GM21786 (cell line): ENCODE data around the gene CADM1.
A peak's percentile ranks its signal among the peaks of the same experiment; 100 is the strongest.

ENCODE experiments used
- ATAC-seq: cut with Tn5 transposase; IDR thresholded peaks from one replicate; pipeline ENCODE4 v1.9.1; 2021; ENCODE audit not compliant: unreplicated experiment

Gene CADM1

GRCh38 chr11:115360186-115360824, 143.9 kb downstream of the CADM1 start:
- ATAC-seq: no peak

DNA sequence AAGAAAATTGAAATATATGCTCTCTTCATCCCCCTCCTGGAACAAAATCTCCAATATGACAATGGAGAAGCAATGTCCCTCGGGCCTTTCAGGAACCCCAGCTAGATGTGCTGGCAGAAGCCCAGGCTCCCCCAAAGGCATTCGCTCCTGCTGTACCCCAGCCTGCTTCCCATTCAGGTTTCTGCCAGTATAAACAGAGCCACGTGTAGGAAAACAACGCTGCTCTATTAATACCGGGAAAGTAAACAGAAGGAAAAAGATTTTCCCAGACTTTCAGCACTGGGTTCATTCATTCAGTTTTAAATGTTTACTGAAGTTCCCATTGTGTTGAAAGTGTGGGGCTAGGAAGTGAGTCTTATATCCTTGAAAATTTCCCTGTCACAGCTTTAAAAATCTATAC, 147.1 kb downstream of the CADM1 start:
- ATAC-seq: no peak

- no peak for ATAC-seq
These were observed 151.3 kb downstream of the CADM1 start for GRCh38 chr11:115352805-115353485.

DNA sequence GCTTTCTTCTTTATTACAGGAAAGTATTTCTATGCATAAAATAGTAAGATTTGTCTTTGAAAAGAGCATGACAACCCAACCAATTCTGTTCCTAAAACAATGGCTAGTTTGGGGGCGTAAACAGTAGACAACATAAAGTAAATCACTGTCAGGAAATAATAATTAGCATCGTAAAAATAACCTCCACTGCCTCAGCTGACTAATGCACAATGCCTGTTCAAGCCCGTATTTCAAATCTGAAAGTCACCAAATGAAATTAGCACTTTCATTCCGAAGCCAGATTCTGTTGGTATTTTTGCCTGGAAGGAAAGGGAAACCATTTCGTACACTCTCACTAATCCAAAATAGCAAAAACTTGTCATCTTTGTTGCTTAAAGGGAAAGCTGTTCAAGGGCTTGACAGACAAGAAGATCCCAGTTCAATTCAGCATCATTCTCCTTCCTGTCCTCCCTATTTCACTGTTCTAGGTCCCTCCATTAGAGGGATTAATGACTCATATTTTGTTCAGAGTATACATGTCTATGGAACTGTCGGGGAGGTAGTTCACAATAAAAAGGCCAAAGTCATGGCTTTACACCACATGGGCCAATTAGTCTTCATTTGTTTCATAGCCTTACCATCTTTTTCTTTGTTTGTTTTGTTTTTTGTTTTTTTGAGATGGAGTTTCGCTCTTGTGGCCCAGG, 154.7 kb downstream of the CADM1 start:
- no peak for ATAC-seq

DNA sequence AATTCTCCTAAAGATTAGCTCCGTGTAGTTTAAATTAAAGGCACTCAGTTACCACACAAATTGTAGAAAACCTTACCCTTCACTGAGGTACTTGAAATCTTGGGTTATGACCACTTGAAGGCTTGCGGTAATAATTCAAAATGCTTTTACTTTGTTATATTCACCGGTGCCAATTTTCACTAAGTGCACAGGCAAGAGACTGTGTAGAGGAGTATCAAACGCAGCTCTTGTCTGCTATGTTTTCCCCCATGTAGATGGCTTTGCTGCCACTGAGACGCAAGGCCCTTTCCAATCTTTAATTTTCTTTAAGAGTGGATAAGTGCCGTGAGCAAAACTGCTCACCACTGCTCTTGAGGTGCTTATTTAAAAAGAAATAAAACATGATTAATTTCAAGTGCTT, 155.8 kb downstream of the CADM1 start:
- ATAC-seq: no peak

GRCh38 chr11:115347106-115347505, 157.1 kb downstream of the CADM1 start:
- ATAC-seq: no peak

GRCh38 chr11:115345840-115346239, 158.4 kb downstream of the CADM1 start:
- ATAC-seq: no peak

- ATAC-seq: no peak
These were observed 158.9 kb downstream of the CADM1 start for GRCh38 chr11:115345361-115345760.

DNA sequence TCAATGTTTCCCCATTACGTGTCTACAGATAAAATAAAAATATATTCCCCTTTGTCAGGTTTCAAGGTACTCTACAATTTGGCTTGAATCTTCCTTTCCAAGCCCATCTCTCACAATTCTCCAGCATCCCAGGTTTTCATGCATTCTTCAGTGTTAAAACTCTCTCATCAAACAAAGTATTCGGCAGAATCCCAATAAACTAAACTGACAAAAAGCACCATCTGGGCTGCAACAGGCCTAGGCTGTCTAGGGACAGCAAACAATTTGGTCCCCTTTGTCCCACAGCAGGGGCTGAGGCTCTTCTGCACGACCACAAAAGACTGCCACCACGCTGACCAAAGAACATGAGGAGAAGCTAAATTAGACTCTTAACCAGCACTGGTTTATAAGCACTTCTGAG, 159.4 kb downstream of the CADM1 start:
- no peak for ATAC-seq

GRCh38 chr11:115342142-115342541, 162.1 kb downstream of the CADM1 start:
- no peak for ATAC-seq

- no peak for ATAC-seq
These were observed 163.3 kb downstream of the CADM1 start for GRCh38 chr11:115340874-115341273.

GRCh38 chr11:115338476-115338875, 165.7 kb downstream of the CADM1 start:
- no peak for ATAC-seq

DNA sequence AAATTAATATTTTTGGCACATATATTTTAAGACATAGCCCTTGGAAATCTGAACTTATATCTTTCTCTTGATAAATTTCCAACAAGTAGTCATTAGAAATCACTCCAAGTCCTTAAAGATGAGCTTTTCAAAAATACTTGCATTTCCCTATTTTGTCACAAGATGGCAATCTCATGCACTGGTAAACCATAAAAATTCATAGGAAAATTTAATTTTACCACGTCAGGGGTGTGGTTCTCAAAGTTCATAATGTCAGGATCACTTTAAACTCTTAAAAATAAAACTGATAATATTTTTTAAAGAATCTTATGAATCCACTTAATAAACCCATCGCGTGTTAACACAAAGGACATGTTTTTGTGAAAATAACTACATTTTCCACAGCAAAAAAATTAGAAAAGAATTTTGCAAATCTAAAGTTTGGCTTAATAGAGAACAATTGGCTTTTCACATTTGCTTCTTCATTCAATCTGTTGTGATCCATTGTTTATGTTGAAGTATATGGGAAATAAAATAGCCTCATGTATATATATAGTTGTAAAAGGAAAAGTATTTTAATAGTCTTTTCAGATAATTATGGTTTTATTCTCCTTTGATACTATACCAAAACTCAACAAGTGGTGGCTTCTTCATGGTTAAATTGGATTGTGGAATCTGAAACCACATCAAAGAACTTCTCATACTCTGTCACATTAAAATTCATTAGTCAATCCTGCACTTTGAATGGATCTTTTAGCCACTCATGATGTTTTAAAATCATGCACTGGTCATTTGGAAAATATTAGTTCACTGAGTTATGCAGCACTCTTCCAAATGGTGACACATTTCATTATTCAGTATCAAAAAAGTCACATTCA, 169.1 kb downstream of the CADM1 start:
- no peak for ATAC-seq

DNA sequence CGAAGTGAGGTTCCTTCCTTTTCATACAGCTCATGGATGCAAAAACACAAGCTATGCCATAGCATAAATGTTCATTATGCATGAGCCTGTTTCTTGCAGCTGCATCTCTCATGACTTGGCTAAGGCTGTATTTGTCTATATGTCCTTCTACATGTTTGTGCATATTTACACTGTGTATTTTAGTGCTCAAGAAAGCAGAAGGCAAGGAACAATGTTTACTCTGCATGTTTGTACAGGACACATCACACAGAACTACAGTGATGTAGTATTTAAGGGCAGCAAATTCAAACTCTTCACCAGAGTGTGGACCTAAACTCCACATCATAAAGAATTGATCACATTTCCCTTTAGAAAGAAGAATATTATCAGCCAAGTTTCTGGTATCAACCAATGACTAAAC, 170.3 kb downstream of the CADM1 start:
- no peak for ATAC-seq

DNA sequence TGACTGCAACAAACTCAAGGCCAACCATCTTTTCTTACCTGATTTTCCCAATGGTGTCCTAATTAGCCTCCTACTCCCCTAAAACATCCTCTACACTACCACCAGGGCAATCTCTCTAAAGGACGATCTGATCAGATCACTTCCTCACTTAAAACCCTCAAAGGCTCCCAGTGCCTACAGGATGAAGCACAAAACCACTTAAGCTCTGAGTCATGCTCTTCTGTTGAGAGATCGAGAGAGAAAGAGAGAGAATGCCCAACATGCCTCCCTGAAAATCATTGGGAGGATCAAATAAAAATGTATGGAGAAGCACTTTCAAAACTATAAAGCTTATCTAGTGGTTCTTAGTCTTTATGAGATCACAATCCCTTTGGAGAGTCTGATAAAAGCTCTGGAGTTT, 171.1 kb downstream of the CADM1 start:
- no peak for ATAC-seq

DNA sequence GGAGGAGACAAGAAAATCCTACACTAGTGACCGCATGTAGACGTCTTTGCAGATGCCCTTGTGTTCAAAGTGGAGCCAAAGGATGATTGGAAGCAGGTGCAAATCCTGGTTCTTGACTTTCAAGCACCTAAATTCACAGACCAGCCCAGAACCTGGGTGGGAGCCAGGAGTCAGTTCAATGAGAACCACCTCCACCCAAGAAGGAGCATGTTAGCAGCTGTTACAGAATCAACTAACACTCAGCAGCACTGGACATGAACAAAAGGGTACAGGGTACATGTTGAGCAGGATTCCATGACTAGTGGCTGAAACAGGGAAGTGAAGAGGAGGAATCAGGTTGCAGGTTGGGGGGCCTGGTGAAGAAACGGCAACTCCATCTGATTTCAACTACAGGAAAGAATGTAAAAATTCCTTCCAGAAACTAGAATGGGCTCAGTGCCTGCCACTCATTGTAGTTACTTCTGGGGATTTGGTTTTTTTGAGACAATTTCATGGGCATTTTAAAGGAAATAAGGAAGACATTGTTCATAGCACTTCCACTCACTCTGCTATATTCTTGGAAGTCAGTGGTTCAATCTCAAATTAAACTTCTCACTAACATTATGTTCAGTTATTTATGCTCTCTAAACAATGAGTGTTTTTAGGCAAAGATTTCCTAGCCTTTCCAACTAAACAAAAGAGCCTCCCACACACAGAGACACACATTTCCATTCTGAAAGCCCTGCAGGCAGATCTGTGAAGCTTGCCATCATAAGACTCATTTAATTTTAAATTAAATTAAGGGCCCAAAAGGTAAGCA, 173.3 kb downstream of the CADM1 start:
- no peak for ATAC-seq

DNA sequence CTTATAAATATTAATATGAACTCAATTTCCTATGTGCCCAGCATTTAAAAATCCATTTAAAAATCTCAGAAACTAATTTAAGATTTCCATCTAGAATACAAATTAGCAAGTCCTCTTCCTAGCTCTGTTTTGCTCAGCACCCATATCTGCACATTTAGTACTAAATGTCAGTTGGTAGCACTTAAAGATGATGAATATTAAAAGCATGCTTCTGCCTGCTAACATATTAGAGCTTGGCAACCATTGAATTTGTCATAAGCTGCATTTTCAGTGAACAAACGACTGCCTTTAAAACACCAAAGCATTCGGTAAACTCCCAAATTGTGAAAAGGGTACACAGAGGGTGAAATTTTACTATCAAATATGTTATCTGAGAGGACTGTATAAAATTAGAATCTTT, 177.7 kb downstream of the CADM1 start:
- ATAC-seq: no peak

DNA sequence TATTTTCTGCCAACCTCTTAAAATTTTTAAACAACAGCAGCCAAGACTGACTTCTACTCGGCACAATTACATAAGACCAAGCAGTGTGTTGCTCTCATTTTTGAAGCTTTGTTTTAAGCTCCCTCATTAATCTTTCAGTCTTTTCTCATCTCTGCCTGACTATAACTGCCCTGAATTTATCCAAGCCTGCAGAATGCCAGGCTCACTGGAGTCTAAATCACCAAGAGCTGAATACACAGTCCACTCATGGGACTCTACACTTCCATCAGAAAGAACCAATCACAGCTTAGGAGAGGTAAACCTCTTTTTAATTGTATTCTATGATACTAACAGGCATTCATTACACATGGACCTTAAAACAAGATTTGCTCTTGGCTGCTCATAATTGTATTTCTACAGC, 178.7 kb downstream of the CADM1 start:
- no peak for ATAC-seq

- ATAC-seq: peak; percentile 72
These were observed 179.4 kb downstream of the CADM1 start for GRCh38 chr11:115324581-115325432.
